Mesothelial cell of epicardium (in vitro differentiated cells): Measurements from ENCODE around the gene PEX7. TPM values are rescaled to one million over a fixed set of nuclear protein-coding genes. Genes with fewer than 3 reads are reported as not detected.
A peak's percentile ranks its signal among the peaks of the same experiment; 100 is the strongest.
"Not testable (repeated sequence)": the region's sequence is repeated elsewhere in the genome, so short reads cannot be mapped to it uniquely, and the experiment has no call there.

Source experiments
- DNase-seq, 2 experiments: peaks; one replicate each; pipeline ENCODE4 v3.0.0; 2021; ENCODE audit warnings: low spot score in 2 of 2; ENCODE audit not compliant: unreplicated experiment in 2 of 2
- H3K27ac Mint-ChIP-seq: 2 replicates; pipeline ENCODE4 v1.8.0; 2021; ENCODE audit warnings: mixed read lengths
- H3K27me3 Mint-ChIP-seq: 2 replicates; pipeline ENCODE4 v1.8.0; 2021; ENCODE audit warnings: low read depth, mixed read lengths
- H3K36me3 Mint-ChIP-seq: 2 replicates; pipeline ENCODE4 v1.8.0; 2021; ENCODE audit warnings: mixed read lengths
- H3K4me1 Mint-ChIP-seq: 2 replicates; pipeline ENCODE4 v1.8.0; 2021; ENCODE audit warnings: mixed read lengths
- H3K4me3 Mint-ChIP-seq: 2 replicates; pipeline ENCODE4 v1.8.0; 2021; ENCODE audit warnings: mild to moderate bottlenecking, moderate library complexity, mixed read lengths
- H3K9me3 Mint-ChIP-seq: 2 replicates; pipeline ENCODE4 v1.8.0; 2021; ENCODE audit warnings: mixed read lengths
- total RNA-seq: library from RNA; stranded (reverse); gene quantifications from 3 replicates; pipeline ENCODE4 v1.2.1, GENCODE V29; 2021
- TF ChIP-seq, protein P1 (sequence below): fragments of 200-600 bp; sonication (generic); IDR thresholded peaks from one replicate; pipeline ENCODE4 v1.5.0; 2021; ENCODE audit warnings: antibody characterized with exemption; ENCODE audit not compliant: unreplicated experiment

The PEX7 gene
- total RNA-seq, 1 donor from 2014 or later = 8.3 TPM

DNA sequence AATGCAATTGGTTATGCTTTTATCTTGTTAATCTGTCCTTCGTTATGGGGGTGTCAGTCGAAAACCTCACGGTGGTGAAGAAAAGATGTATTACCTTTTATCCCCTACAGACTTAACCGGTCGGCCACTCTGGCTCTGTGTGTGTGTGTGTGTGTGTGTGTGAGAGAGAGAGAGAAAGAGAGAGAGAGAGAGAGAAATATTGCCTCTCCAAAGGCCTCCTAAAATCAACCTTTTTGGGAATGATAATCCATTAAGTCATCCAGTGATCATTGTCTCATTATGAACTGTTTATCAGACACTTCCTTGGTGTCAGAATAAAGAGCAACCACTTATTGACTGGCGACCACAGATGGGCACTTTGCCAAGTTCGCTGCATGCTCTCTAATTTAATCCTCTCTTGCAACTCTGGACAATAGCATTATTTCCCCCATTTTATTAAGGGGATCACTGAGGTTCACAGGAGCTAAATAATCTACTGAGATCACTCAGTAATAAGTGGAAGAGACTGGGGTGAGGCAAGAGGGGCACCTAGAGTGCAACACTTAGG lies 130.4 kb downstream of the PEX7 start:
- peaks cover 4% of the 10 kb centered on the region for H3K9me3 Mint-ChIP-seq
- TF ChIP-seq, protein P1, sequence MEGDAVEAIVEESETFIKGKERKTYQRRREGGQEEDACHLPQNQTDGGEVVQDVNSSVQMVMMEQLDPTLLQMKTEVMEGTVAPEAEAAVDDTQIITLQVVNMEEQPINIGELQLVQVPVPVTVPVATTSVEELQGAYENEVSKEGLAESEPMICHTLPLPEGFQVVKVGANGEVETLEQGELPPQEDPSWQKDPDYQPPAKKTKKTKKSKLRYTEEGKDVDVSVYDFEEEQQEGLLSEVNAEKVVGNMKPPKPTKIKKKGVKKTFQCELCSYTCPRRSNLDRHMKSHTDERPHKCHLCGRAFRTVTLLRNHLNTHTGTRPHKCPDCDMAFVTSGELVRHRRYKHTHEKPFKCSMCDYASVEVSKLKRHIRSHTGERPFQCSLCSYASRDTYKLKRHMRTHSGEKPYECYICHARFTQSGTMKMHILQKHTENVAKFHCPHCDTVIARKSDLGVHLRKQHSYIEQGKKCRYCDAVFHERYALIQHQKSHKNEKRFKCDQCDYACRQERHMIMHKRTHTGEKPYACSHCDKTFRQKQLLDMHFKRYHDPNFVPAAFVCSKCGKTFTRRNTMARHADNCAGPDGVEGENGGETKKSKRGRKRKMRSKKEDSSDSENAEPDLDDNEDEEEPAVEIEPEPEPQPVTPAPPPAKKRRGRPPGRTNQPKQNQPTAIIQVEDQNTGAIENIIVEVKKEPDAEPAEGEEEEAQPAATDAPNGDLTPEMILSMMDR = no peak
- H3K4me1 Mint-ChIP-seq = peaks cover 6% of the 10 kb centered on the region
- DNase-seq = no peak
- H3K4me3 Mint-ChIP-seq = no peak overlapping the region
- peaks cover 3% of the 10 kb centered on the region for H3K27me3 Mint-ChIP-seq
- H3K36me3 Mint-ChIP-seq = no peaks in the 10 kb centered on the region
- H3K27ac Mint-ChIP-seq = no peak overlapping the region

DNA sequence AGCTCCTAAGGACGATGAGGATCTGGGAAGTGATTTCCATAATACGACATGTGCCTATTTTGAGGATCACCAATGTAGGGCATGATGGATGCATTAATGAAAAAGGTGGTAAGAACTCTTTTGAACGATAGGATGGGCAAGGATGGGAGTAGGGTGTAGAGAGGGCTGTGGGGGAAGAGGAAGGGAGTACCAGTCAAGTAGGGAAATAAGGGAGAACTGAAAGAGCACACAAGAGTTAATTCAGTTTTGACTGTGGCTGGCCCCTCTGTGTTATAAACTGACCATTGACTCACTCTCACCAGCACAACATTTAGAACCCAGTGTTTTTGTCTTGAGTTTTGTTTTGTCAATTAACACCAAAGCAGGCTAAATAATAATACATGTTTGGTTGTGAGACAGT lies 132.7 kb downstream of the PEX7 start:
- no peak overlapping the region for H3K4me3 Mint-ChIP-seq
- no peak for DNase-seq
- no peaks in the 10 kb centered on the region for H3K9me3 Mint-ChIP-seq
- no peak overlapping the region for H3K27ac Mint-ChIP-seq
- H3K36me3 Mint-ChIP-seq = no peaks in the 10 kb centered on the region
- H3K27me3 Mint-ChIP-seq = peaks cover 6% of the 10 kb centered on the region
- H3K4me1 Mint-ChIP-seq = peaks cover 11% of the 10 kb centered on the region
- TF ChIP-seq, protein P1 = no peak

DNA sequence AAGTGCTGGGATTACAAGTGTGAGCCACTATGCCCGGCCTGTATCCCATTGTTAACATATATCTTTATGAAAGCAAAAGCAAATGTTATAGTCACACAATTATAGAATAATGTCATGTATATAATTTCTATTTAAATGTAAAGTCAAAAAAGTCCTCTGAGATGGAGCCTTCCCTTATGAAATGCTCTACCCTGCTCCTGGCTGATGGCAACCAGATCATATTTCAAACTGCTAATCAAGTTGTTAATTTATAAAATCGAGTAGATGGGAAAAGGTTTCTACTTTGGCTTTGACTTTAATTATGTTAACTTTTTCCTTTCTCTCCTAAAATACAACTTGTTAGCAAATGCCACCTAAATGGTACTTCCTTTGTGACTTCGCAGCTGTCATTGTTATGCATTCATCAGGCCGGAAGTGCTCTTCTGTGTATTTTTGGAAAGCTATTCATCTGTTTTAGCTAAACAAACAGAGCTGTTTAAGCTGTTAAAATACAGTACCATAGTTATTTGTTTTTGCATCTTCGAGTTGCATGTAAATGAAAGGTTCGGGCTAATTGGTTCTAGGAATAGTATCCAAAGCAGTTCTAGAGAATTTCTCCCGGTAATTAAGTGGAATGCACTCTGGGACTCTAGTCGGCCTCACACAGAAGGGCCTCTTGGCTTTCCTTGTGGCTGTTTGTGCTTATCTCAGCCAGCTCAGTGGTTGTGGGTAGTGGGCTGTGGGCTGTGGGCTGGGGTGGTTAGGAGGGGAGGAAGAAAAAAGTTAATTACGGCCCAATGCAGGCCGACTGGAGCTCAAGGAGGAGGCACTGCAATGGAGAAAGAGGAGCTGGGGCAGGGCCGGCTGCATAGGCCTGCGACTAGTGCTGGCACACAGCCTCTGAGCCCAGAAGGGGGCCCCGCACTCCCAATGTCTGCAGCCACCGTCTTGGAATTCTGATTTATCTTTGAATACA lies 134.5 kb downstream of the PEX7 start:
- H3K36me3 Mint-ChIP-seq = no peaks in the 10 kb centered on the region
- H3K27me3 Mint-ChIP-seq = peaks cover 6% of the 10 kb centered on the region
- H3K9me3 Mint-ChIP-seq = no peaks in the 10 kb centered on the region
- H3K4me1 Mint-ChIP-seq = peaks cover 11% of the 10 kb centered on the region
- TF ChIP-seq, protein P1 = no peak
- H3K4me3 Mint-ChIP-seq = no peak overlapping the region
- peak overlapping the region; percentile 15 for H3K27ac Mint-ChIP-seq
- DNase-seq = no peak

DNA sequence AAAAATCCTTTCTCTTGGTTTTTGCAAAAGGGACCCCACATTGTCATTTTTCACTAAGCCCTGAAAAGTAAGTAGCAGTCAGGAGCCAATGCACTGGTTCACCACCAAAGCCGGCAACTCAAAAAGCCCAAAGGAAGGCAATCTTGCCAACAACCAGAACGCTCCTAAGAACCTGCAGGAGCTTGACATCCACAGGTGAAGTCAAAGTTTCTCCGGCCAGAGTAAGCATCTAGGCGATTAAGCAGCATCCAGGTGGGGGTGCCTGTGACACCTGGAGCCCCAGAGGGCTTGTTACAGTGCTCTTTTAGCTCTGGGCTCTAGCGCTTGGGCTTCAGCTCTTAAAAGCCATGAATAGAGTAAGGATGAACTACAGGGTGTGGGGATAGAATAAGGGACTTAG lies 135.8 kb downstream of the PEX7 start:
- H3K9me3 Mint-ChIP-seq = no peaks in the 10 kb centered on the region
- peaks cover 6% of the 10 kb centered on the region for H3K27me3 Mint-ChIP-seq
- TF ChIP-seq, protein P1 = no peak
- no peak for DNase-seq
- H3K36me3 Mint-ChIP-seq = no peaks in the 10 kb centered on the region
- peaks cover 12% of the 10 kb centered on the region for H3K4me1 Mint-ChIP-seq
- H3K4me3 Mint-ChIP-seq = no peak overlapping the region
- no peak overlapping the region for H3K27ac Mint-ChIP-seq

DNA sequence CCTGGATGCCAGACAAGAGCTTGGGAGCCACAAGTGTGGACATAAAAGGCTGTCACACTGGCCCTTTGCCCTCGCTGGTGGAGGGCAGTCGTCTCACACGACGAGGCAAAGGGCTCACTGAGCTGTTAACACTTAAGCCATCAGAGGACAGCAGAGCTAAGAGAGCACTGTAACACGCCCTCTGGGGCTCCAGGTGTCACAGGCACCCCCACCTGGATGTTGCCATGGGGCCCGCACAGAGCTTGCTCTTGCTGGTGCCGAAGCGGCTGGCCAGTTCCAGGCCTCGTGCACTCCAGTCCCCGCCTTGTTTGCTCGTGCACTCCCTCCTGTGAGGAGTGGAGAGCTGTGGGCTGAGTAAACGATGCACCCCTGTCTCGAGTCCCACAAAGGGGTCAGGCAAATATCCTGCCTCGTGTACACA lies 137.1 kb downstream of the PEX7 start:
- Mint-ChIP-seq H3K9me3 (no peaks in the 10 kb centered on the region), H3K4me1 (peaks cover 12% of the 10 kb centered on the region), H3K36me3 (no peaks in the 10 kb centered on the region), H3K27ac (no peak overlapping the region), H3K27me3 (peaks cover 6% of the 10 kb centered on the region), H3K4me3 (no peak overlapping the region)
- DNase-seq = no peak
- TF ChIP-seq, protein P1 = no peak

DNA sequence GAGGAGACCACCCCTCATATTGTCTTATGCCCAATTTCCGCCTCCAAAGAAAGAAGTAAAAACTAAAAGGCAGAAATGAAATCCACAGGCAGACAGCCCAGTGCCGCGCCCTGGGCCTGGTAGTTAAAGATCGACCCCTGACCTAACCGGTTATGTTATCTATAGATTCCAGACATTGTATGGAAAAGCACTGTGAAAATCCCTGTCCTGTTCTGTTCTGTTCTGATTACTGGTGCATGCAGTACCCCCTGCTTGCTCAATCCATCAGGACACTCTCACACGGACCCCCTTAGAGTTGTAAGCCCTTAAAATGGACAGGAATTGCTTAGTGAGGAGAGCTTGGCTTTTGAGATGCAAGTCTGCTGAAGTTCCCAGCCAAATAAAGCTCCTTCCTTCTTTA lies 137.5 kb downstream of the PEX7 start:
- DNase-seq, H3K4me3 Mint-ChIP-seq, H3K27ac Mint-ChIP-seq, H3K27me3 Mint-ChIP-seq, H3K9me3 Mint-ChIP-seq, H3K36me3 Mint-ChIP-seq: not testable (repeated sequence)
- peaks cover 12% of the 10 kb centered on the region for H3K4me1 Mint-ChIP-seq
